HG03103 (cell line): ENCODE results near the gene ZNF90.
A peak's percentile ranks its signal among the peaks of the same experiment; 100 is the strongest.
"Not testable (repeated sequence)": the region's sequence is repeated elsewhere in the genome, so short reads cannot be mapped to it uniquely, and the experiment has no call there.

ENCODE experiments used
- ATAC-seq: cut with Tn5 transposase; IDR thresholded peaks from one replicate; pipeline ENCODE4 v1.9.1; 2021; ENCODE audit warnings: low read depth; ENCODE audit not compliant: unreplicated experiment

Gene ZNF90

GRCh38 chr19:20077791-20078463 lies at the start of gene ZNF90:
ZNF90 (plus strand) TSS chr19:20078000; CDS start chr19:20078133, 133 bp downstream.
- ATAC-seq, result peak; percentile 74

- no peak for ATAC-seq
These were observed 49.2 kb upstream of the ZNF90 start for GRCh38 chr19:20028611-20029010.

GRCh38 chr19:20035935-20036334 lies 41.9 kb upstream of the ZNF90 start:
- no peak for ATAC-seq

GRCh38 chr19:20038358-20039202 lies 39.2 kb upstream of the ZNF90 start:
- no peak for ATAC-seq

- peak; percentile 83 for ATAC-seq
These were observed 38.5 kb upstream of the ZNF90 start, which contains the start of gene ZNF682 for GRCh38 chr19:20039203-20039723. ZNF682 (minus strand) TSS chr19:20039505; CDS start chr19:20039345, 160 bp downstream.

- no peak for ATAC-seq
These were observed 33.1 kb upstream of the ZNF90 start for GRCh38 chr19:20044663-20045062.

GRCh38 chr19:20045742-20046141 lies 32.1 kb upstream of the ZNF90 start:
- not testable (repeated sequence) for ATAC-seq

GRCh38 chr19:20051841-20052768 lies 25.7 kb upstream of the ZNF90 start:
- peak; percentile 87 for ATAC-seq

- ATAC-seq, result not testable (repeated sequence)
These were observed 19.1 kb upstream of the ZNF90 start for GRCh38 chr19:20058738-20059137.

- ATAC-seq, result no peak
These were observed 17.5 kb upstream of the ZNF90 start for GRCh38 chr19:20060282-20060681.

GRCh38 chr19:20066861-20067260 lies 10.9 kb upstream of the ZNF90 start:
- ATAC-seq, result no peak

GRCh38 chr19:20067943-20068342 lies 9.9 kb upstream of the ZNF90 start:
- no peak for ATAC-seq

GRCh38 chr19:20068559-20068958 lies 9.2 kb upstream of the ZNF90 start:
- not testable (repeated sequence) for ATAC-seq

GRCh38 chr19:20070691-20071090 lies 7.1 kb upstream of the ZNF90 start:
- ATAC-seq, result no peak

- no peak for ATAC-seq
These were observed 4.9 kb upstream of the ZNF90 start for GRCh38 chr19:20072936-20073335.

GRCh38 chr19:20078581-20079031 lies 806 bp downstream of the ZNF90 start:
- no peak for ATAC-seq

GRCh38 chr19:20079476-20079875 lies 1.7 kb downstream of the ZNF90 start:
- ATAC-seq, result no peak

- no peak for ATAC-seq
These were observed 2.9 kb downstream of the ZNF90 start for GRCh38 chr19:20080656-20081055.

- ATAC-seq, result not testable (repeated sequence)
These were observed 4.5 kb downstream of the ZNF90 start for GRCh38 chr19:20082232-20082833.

GRCh38 chr19:20082876-20083275 lies 5.1 kb downstream of the ZNF90 start:
- ATAC-seq, result not testable (repeated sequence)
